Panc1 (cell line): ENCODE data around the gene SPTBN1. TPM values are rescaled to one million over a fixed set of nuclear protein-coding genes. Genes with fewer than 3 reads are reported as not detected.

Experiments
- ATAC-seq: fragments of 200-7000 bp; cut with Tn5 transposase; 2 replicates; pipeline ENCODE4 v1.9.1; 2020; ENCODE audit warnings: mild to moderate bottlenecking, moderate library complexity
- BruUV-seq: library from RNA; stranded (reverse); fragments of 400-500 nt; replicated peaks from 2 replicates; lab custom pipeline; 2021; lab: Mats Ljungman, UMichigan
- CTCF ChIA-PET: fragments of 300-600 bp; sonication (Branson Sonifier 250); formaldehyde crosslinking; loops from one replicate; lab custom pipeline; 2022; ENCODE audit warnings: antibody characterized with exemption; lab: Charles Lee
- POLR2A ChIA-PET: fragments of 300-600 bp; sonication (Branson Sonifier 250); formaldehyde crosslinking; loops from one replicate; lab custom pipeline; 2022; ENCODE audit warnings: antibody characterized with exemption; lab: Charles Lee
- DNase-seq: peaks from one replicate; pipeline ENCODE4 v3.0.0-alpha.2; 2010; ENCODE audit warnings: low read depth, low spot score
- H3K27ac ChIP-seq: 2 replicates; pipeline ENCODE4 v1.5.1; 2011; ENCODE audit warnings: mild to moderate bottlenecking, low read length, inconsistent platforms
- H3K27me3 ChIP-seq: fragments of 200-500 bp; sonication (Bioruptor generic); 2 replicates; pipeline ENCODE4 v1.6.0; 2014; ENCODE audit warnings: low read length, inconsistent platforms; ENCODE audit not compliant: control insufficient read depth, insufficient read depth
- H3K36me3 ChIP-seq: fragments of 200-500 bp; sonication (Bioruptor generic); 2 replicates; pipeline ENCODE4 v1.5.1; 2014; ENCODE audit warnings: inconsistent platforms, mild to moderate bottlenecking, low read length, moderate library complexity; ENCODE audit not compliant: control insufficient read depth, insufficient read depth
- H3K4me1 ChIP-seq: 2 replicates; pipeline ENCODE4 v1.5.1; 2011; ENCODE audit warnings: inconsistent platforms, mild to moderate bottlenecking, low read length, moderate library complexity; ENCODE audit not compliant: control insufficient read depth, insufficient read depth
- H3K4me3 ChIP-seq, 2 experiments: 2 replicates each; pipeline ENCODE4 v1.5.1; 2011 to 2012; ENCODE audit warnings: low read depth in 2 of 2, low read length in 2 of 2, mild to moderate bottlenecking in 2 of 2, inconsistent platforms in 1 of 2, moderate library complexity in 1 of 2
- H3K9me3 ChIP-seq: fragments of 200-500 bp; sonication (Bioruptor generic); 2 replicates; pipeline ENCODE4 v1.5.1; 2014; ENCODE audit warnings: low read depth, mild to moderate bottlenecking, inconsistent platforms, low read length, moderate library complexity; ENCODE audit not compliant: control insufficient read depth, insufficient read depth
- CTCF ChIP-seq: fragments of 450-650 bp; IDR thresholded peaks from 2 replicates; pipeline ENCODE4 v1.5.1; 2017; ENCODE audit warnings: mild to moderate bottlenecking
- POLR2AphosphoS5 ChIP-seq: IDR thresholded peaks from 2 replicates; pipeline ENCODE4 v1.6.1; 2012; ENCODE audit warnings: mild to moderate bottlenecking, low read depth, low read length, moderate library complexity
- REST ChIP-seq, 2 experiments: IDR thresholded peaks; 2 replicates each; pipeline ENCODE4 v1.6.1; 2011 to 2012; ENCODE audit warnings: low read depth in 2 of 2, control low read depth in 1 of 2, low read length in 1 of 2, mild to moderate bottlenecking in 1 of 2, moderate library complexity in 1 of 2; ENCODE audit not compliant: insufficient read depth in 1 of 2
- SIN3A ChIP-seq: IDR thresholded peaks from 2 replicates; pipeline ENCODE4 v1.6.1; 2012; ENCODE audit warnings: low read depth, mild to moderate bottlenecking, low read length, moderate library complexity, borderline replicate concordance; ENCODE audit not compliant: insufficient read depth
- TCF7L2 ChIP-seq: IDR thresholded peaks from 2 replicates; pipeline ENCODE4 v1.6.1; 2011; ENCODE audit warnings: mild to moderate bottlenecking, low read depth, low read length, inconsistent platforms
- in situ Hi-C: cut with HindIII; loops from 2 replicates; pipeline ENCODE4 v1.10.0; 2016; ENCODE audit warnings: low sequenced_read_pairs, low pct_unique_long_range_greater_than_20kb
- intact Hi-C: fragments of 100-400 bp; cut with micrococcal nuclease; formaldehyde crosslinking; loops from one replicate; pipeline ENCODE4 v1.10.0; 2022; ENCODE audit not compliant: unreplicated experiment
- total RNA-seq: library from RNA; stranded (reverse); gene quantifications from one replicate; pipeline ENCODE4 v1.2.1, GENCODE V29; 2021; ENCODE audit not compliant: unreplicated experiment

The SPTBN1 gene
- total RNA-seq, 1 experiment from 2014 or later = 169 TPM

GRCh38 chr2:54701029-54701428 is 244.9 kb downstream of the SPTBN1 start:
- Histone ChIP-seq H3K27ac (no peak overlapping the region), H3K36me3 (no peaks in the 10 kb centered on the region), H3K4me1 (no peaks in the 10 kb centered on the region), H3K4me3 (no peak overlapping the region), H3K27me3 (no peaks in the 10 kb centered on the region), H3K9me3 (no peaks in the 10 kb centered on the region)
- no TSS peak for BruUV-seq
- intact Hi-C loops (loop anchor here (5.0 kb wide), 1 partner anchor 594 kb away; no protein-coding TSS in a partner anchor), in situ Hi-C loops (no loop called here)
- no peak for DNase-seq
- ChIA-PET CTCF (no interaction called here), POLR2A (no interaction called here)
- no peak for ATAC-seq
- TF ChIP-seq POLR2AphosphoS5 (no peak), TCF7L2 (no peak), CTCF (no peak)

GRCh38 chr2:54704238-54704637 is 248.1 kb downstream of the SPTBN1 start:
- Histone ChIP-seq H3K27me3 (no peaks in the 10 kb centered on the region), H3K4me3 (no peak overlapping the region), H3K9me3 (no peaks in the 10 kb centered on the region), H3K4me1 (peaks cover 3% of the 10 kb centered on the region; the same call in 1 of the 2 replicates), H3K27ac (no peak overlapping the region), H3K36me3 (no peaks in the 10 kb centered on the region)
- POLR2A ChIA-PET = no interaction called here
- DNase-seq (no peak), ATAC-seq (no peak)
- intact Hi-C loops (loop anchor here (2.0 to 5.0 kb wide), 2 partner anchors 183 to 597 kb away; no protein-coding TSS in a partner anchor), in situ Hi-C loops (no loop called here)
- BruUV-seq = no TSS peak
- TF ChIP-seq CTCF (no peak), REST (IDR thresholded peaks at IDR 0.05; ENCODE audit: insufficient read depth in 1 of 2, low read depth in 2 of 2, low read length in 1 of 2) (no peak), POLR2AphosphoS5 (no peak), SIN3A (no peak), TCF7L2 (no peak)
- CTCF ChIA-PET = interaction anchor here (0.6 to 2.3 kb wide), 8 partner anchors 9 to 597 kb away, joined by 3 to 19 read pairs (median 4); no protein-coding TSS in a partner anchor
